ENCODE results near the gene MATN1.

Gene MATN1

DNA sequence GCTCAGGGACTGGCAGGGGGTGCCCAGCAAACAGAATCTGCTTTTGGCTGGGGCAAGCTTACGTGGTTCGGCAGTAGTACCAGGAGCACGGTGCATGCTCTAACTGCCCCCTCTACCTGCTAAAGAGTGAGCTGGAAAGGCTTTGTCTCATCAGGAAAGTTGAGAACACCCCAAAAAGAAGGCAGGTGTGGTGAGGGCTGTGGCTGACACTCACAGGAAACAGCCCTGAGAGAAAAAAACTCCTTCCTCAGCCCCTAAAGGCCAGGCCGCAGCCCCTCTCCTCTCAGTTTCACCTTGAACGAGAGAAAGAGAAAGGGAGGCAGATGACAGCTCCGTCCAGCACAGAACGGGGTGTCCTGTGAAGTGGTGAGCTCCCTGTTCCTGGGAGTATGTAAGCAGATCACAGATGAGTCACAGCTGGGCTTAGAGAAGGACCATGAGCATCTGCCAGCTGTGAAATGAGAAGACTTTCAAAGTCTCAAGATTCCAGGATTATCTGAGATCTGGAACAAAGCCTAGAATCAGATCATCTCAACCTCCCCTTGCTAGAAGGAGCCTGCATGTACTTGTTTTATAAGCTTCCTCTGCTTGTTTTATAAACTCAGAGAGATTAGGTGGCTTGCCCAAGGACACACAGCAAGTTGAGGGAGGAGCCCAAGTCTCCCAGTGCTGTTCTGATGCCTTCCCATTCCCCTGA is 20.8 kb upstream of the MATN1 start:
- no peak for DNase-seq

DNA sequence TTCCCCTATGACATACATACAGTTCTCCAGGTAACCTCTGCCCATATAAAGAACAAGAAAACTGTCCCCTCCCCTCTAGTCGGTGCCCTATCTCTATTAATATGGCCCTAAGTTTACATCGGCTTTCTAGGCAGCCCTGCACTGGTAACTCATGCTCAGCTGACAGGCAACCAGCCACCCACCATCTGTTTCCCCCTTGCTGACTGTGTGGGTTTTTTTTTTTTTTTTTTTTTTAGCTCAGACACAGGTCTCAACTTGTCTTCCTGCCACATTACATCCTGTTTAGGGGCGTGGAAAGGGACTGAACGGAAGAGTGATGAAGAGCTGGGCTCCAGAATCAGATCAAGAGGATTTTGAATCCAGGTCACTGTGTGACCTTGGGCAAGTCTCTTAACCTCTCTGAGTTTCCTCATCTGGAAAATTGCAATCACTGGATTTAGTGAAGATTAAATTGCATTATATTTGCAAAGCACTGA is 20.2 kb upstream of the MATN1 start:
- DNase-seq: no peak

DNA sequence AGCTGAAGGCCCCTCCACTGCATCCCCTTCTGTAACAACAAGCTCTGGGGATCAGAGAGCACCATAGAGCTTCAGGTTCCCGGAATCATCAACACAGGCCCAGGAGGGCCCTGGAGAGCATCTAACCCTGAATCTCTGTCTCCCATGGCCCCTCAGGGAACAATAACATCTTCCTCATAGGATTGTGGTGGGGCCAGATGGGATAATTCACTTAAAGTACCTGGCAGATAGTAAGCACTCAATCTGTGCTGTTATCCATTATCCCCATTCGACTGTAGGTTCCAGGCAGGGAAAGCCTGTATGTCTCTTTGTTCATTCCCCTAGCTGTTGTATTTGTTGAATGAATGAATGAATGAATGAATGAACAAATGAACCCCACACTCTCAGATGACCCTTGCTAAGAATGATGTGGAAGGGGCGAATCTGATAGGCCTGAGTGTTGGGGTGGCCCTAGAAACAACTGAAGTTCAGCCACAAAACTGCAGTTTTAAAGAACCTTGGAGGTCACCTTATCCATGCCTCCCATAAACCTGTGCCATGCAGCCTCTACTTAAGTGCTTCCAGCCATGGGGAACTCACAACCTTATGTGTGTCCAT is 19.7 kb upstream of the MATN1 start:
- no peak for DNase-seq

GRCh38 chr1:30742300-30742962 is 19.0 kb upstream of the MATN1 start:
- DNase-seq: no peak

GRCh38 chr1:30741239-30741894 is 18.0 kb upstream of the MATN1 start:
- no peak for DNase-seq

GRCh38 chr1:30740251-30741238 is 17.2 kb upstream of the MATN1 start:
- no peak for DNase-seq

- no peak for DNase-seq
Measured at GRCh38 chr1:30739601-30740000, 16.2 kb upstream of the MATN1 start.

DNA sequence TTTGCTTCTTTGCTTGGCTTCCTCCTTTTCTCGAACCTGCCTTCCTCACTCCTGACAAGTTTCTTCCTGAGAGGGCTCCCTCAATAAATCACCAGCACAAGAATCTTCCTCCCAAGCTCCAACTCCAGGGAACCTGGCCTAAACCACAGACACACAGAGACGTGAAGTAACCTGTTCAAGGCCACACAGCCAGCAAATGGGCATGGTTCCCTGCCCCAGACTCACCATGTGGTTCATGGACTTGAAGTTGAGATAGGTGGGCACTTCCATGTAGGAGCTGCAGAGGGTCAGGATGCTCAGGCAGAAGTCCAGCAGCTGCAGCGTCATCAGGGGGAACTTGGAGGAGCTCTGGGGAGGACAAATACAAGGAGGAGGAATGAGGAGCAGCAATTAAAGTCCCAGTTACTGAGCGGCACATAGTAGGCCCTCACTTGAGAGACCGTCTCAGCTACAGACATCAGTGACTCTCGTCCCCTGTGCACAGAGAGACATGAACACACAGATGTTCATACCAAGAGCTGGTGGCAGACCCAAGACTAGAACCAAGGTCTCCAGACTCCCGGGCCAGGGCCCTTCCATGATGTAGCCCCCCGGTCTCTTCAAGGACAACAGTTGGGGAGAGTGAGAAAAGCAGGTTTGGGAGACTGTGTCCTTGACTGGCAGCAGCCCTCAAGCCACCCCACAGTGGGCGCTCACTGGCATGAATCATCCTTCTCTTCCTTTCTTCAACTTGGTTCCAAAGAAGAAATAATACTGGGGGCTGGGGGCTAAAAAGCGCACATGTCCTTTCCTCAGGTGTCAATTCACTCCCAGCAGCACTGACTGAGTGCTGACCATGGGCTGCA is 15.6 kb upstream of the MATN1 start:
- no peak for DNase-seq

DNA sequence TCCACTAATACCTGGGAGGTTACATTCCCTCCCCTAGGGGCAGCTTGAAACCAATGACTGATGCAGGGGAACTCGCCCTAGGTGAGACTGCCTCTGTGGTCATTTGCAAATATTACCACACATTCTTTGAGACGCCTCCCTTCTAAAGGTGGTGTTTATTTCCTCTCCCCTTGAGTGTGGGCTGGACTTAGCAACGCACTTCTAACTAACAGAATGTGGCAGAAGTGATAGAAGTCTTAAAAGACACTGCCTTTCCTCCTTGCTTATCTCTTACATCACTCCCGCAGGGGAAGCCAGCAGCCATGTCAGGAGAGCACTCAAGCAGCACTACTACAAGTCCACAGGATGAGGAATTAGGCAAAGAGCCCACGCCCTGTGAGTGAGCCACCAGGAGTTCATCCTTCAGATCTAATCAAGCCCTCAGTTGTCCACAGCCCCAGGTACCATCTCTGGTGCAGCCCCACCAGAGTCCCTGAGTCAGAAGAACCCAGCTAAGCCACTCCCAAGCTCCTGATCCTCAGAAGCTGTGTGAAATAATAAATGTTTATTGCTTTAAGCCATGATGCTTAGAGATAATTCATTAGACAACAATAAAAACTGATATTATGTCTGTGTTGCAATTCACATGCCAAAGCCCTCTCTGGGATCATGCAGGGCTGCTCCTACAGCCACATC is 14.8 kb upstream of the MATN1 start:
- DNase-seq: no peak

DNA sequence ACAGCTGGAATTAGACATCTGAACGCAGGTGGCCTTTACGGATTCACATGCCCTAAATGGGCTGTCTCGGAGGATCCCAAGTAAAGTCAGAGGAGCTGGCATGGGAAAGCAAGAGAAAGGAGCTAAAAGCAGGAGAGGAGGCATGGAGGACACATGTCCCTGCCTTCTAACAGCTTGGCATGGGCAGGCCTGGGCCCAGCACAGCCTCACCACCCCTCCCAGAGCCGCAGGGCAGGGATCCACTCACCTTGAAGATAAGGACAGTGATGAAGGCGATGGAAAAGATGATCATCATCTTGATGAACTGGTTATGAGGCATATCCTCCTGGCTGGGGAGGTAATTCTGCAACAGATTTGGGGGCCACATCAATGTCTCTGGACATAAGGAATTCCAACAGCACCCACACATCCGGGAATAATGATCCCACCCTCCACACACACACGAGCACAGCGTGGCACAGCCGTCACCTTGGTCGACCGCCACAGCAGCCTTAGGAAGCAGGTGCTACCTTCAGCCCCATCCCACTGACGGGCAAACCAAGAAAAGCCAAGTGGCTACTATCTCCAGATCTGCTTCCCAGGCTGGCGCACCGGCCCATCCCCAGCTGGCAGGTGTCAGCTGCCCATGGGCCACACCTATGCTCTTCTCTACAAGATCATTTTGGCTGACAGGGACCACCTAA is 14.1 kb upstream of the MATN1 start:
- DNase-seq: no peak

DNA sequence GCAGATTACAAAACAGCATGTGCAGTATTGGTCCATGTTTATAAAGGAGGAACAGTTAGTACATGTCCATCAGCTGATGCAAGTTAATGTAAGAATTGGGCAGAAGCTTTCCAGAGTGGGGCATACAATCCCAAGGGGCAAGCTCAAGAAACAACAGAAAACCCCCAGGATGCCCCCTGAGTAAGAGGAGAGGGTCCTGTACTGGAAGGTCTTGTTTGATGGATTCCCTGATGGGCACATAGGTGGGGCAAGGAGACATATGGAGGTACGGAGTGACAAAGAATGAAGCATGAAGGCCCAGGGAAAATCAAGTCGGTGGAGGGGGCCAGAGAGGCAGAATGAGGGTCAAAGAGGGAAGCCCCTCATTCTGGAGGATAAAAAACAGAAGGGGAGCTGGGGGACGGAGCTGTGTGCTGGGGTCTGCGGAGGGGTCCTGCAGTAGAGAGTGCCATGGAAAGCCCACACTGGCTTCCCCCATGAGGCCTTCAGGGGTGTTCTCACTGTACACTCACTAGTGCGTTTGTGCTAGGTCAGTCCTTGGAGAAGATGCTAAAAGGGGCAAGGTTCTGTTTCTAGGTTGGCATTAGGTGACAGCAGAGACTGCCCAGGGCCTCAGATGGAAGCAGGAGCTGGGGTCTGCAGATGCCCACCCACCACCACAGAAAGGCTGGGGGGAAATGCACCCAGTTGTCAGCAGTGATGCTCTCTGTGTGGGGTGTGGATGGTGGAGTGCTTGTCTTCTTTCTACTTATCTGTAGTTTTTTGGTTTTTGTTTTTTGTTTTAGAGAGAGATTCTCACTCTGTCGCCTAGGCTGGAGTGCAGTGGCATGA is 12.5 kb upstream of the MATN1 start:
- DNase-seq: no peak

- DNase-seq: no peak
Measured at GRCh38 chr1:30735124-30735523, 11.7 kb upstream of the MATN1 start.

DNA sequence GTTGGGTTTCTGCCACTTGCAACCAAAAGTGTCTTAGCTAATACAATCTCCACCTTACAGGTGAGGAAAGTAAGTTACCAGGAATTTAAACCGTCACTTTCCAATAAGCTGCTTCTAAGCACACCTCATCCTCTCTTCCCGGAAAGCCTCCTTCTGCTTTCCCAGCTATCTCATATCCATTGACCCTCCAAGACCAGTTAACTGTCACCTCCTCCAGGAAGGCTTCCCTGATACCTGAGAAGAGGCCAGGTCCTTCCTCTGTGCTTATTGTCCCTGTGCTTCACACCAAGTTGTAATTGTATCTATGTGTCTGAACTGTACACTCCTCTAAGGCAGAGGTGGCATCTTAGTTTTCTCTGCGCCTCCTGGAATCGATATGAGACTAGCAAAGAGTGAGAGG is 11.2 kb upstream of the MATN1 start:
- no peak for DNase-seq

GRCh38 chr1:30734106-30734505 is 10.7 kb upstream of the MATN1 start:
- DNase-seq: no peak

- no peak for DNase-seq
Measured at GRCh38 chr1:30733493-30733892, 10.1 kb upstream of the MATN1 start.

GRCh38 chr1:30732277-30732996 is 9.1 kb upstream of the MATN1 start:
- DNase-seq: no peak

- no peak for DNase-seq
Measured at GRCh38 chr1:30731806-30732276, 8.5 kb upstream of the MATN1 start.

DNA sequence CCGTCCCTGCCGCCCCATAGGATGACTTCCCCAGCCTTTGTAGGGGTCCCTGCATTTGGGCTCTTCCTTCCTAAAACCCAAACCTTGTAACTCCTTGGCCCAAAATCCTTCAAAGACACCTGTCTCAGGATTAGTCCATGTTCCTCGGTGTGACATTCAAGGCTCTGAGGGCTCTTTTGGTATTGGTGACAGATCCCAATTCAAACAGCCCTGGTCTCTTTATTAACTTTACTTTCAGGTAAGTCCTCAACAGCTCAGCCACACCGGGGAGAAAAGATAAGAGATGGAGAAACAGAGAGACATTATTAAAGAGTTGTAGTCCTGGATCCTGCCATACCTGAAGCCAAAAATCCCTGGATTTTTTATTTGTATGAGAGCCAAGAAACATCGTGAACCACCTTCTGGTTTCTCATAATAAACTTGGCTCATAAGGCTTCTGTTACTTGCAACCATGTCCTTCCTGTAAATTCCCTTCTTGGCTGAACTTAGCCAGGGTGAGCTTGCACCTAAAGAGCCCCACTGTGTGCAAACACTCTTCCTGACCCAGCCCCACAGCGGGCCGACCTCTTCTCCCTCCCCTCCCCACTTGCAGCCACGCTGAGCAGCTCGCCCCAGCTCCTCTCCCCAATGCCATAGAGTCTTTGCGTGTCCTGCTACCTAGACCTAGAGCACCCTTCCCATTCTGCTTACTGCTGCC is 7.9 kb upstream of the MATN1 start:
- no peak for DNase-seq

Measured in NCI-H345 (cell line).